ENCODE data around the gene SEMA4B. TPM values are rescaled to one million over a fixed set of nuclear protein-coding genes. Genes with fewer than 3 reads are reported as not detected.
A peak's percentile ranks its signal among the peaks of the same experiment; 100 is the strongest.

SEMA4B gene
- total and polyA plus RNA-seq, 9 of the 15 experiments (the other 6 are each of a cell fraction or from before 2014, with no cell fraction given) = 1.3 to 33.6 (median 11.0) TPM

- peak; percentile 98 for TF ChIP-seq MGA (IDR thresholded peaks at IDR 0.05)
- TF ChIP-seq SUPT5H (IDR thresholded peaks at IDR 0.05) = peak; percentile 96
- TF ChIP-seq HDAC3 (IDR thresholded peaks at IDR 0.05; ENCODE audit: borderline replicate concordance, partially characterized antibody) = no peak
- no peak for TF ChIP-seq NR3C1 (CRISPR knock-in tag; IDR thresholded peaks at IDR 0.05)
- no peak for TF ChIP-seq PTTG1 (tag; IDR thresholded peaks at IDR 0.05; ENCODE audit: low read depth)
- no peak for TF ChIP-seq POLR3A (IDR thresholded peaks at IDR 0.05; ENCODE audit: borderline replicate concordance, extremely low read depth, insufficient read depth, insufficient read length)
- TF ChIP-seq ZEB2 (IDR thresholded peaks at IDR 0.05) = no peak
- no peak for TF ChIP-seq ZNF280A (IDR thresholded peaks at IDR 0.05; ENCODE audit: low read depth, partially characterized antibody)
- TF ChIP-seq RAD21 (CRISPR knock-in tag; conservative IDR thresholded peaks at IDR 0.05 in 1 of 2, IDR thresholded peaks at IDR 0.05 in 1 of 2) = no peak; a peak in 1 of 4 replicates
- peak; percentile 94 for TF ChIP-seq HNRNPLL (IDR thresholded peaks at IDR 0.05; ENCODE audit: low read depth, low read length, poor library complexity, severe bottlenecking)
- TF ChIP-seq TAF7 (tag; IDR thresholded peaks at IDR 0.05) = peak; percentile 93
- peak; percentile 93 for TF ChIP-seq GABPB1 (CRISPR knock-in tag; IDR thresholded peaks at IDR 0.05)
- no peak for TF ChIP-seq TARDBP (IDR thresholded peaks at IDR 0.05)
- peak; percentile 70; the same call in 1 of the 2 replicates for TF ChIP-seq HDAC2 (IDR thresholded peaks at IDR 0.05)
Observed at GRCh38 chr15:90265271-90266060, 64.3 kb downstream of the SEMA4B start, which contains the start of gene NGRN (continued).
